K562 (cell line): Measurements from ENCODE around the gene BAIAP2. TPM values are rescaled to one million over a fixed set of nuclear protein-coding genes. Genes with fewer than 3 reads are reported as not detected.
A peak's percentile ranks its signal among the peaks of the same experiment; 100 is the strongest.

ENCODE experiments used
- BRF1 ChIP-seq: IDR thresholded peaks from 3 replicates; pipeline ENCODE4 v1.6.1; 2011; ENCODE audit warnings: borderline replicate concordance, mild to moderate bottlenecking; ENCODE audit not compliant: insufficient read length; ENCODE audit errors: extremely low read depth
- ETV5 ChIP-seq: sonication (generic); formaldehyde crosslinking; IDR thresholded peaks from 2 replicates; pipeline ENCODE4 v1.4.0; 2020; ENCODE audit warnings: low read depth, mild to moderate bottlenecking, missing genetic modification reagents
- FOXA1 ChIP-seq: fragments of 450-650 bp; IDR thresholded peaks from 2 replicates; pipeline ENCODE4 v1.6.1; 2016; ENCODE audit warnings: mild to moderate bottlenecking, borderline replicate concordance
- FOXK1 ChIP-seq: sonication (generic); formaldehyde crosslinking; IDR thresholded peaks from 2 replicates; pipeline ENCODE4 v1.8.0; 2022; ENCODE audit warnings: missing genetic modification reagents, mild to moderate bottlenecking, borderline replicate concordance
- HES1 ChIP-seq: fragments of 450-650 bp; IDR thresholded peaks from 2 replicates; pipeline ENCODE4 v1.6.1; 2016; ENCODE audit warnings: low read depth, mild to moderate bottlenecking, moderate library complexity
- HEY1 ChIP-seq: fragments of 250-450 bp; sonication (Bioruptor Pico); IDR thresholded peaks from 2 replicates; pipeline ENCODE4 v1.5.0; 2020; ENCODE audit warnings: mild to moderate bottlenecking, moderate library complexity, borderline replicate concordance
- KDM4B ChIP-seq, 2 experiments: fragments of 450-650 bp in 1 of 2; sonication (generic) in 1 of 2; IDR thresholded peaks; 2 replicates each; pipeline ENCODE4 v1.6.1; 2016 to 2017; ENCODE audit warnings: borderline replicate concordance in 2 of 2, antibody characterized with exemption in 1 of 2, low read depth in 1 of 2, mild to moderate bottlenecking in 1 of 2
- MLLT1 ChIP-seq, 2 experiments: fragments of 450-650 bp; IDR thresholded peaks; 2 replicates each; pipeline ENCODE4 v1.6.1; 2016
- MYBL2 ChIP-seq, 2 experiments: fragments of 450-650 bp in 1 of 2; sonication (generic) in 1 of 2; formaldehyde crosslinking in 1 of 2; IDR thresholded peaks; 2 replicates each; pipeline versions ENCODE4 v1.6.1 to v1.8.1; 2017 to 2022; ENCODE audit warnings: borderline replicate concordance in 1 of 2, inconsistent platforms in 1 of 2, low read depth in 1 of 2, mild to moderate bottlenecking in 1 of 2, missing genetic modification reagents in 1 of 2, moderate library complexity in 1 of 2
- NR1H2 ChIP-seq: sonication (generic); formaldehyde crosslinking; IDR thresholded peaks from 2 replicates; pipeline ENCODE4 v1.4.0; 2020; ENCODE audit warnings: mild to moderate bottlenecking, missing genetic modification reagents
- PTTG1 ChIP-seq: fragments of 450-650 bp; IDR thresholded peaks from 2 replicates; pipeline ENCODE4 v1.6.1; 2016; ENCODE audit warnings: low read depth, mild to moderate bottlenecking, missing genetic modification characterization, missing compliant biosample characterization
- RAD51 ChIP-seq: fragments of 450-650 bp; IDR thresholded peaks from 2 replicates; pipeline ENCODE4 v1.7.1; 2016; ENCODE audit warnings: low read depth, mild to moderate bottlenecking, borderline replicate concordance
- RFX7 ChIP-seq: fragments of 250-450 bp; sonication (Bioruptor Pico); IDR thresholded peaks from 2 replicates; pipeline ENCODE4 v1.5.1; 2021; ENCODE audit warnings: mild to moderate bottlenecking
- SIN3B ChIP-seq: fragments of 450-650 bp; IDR thresholded peaks from 2 replicates; pipeline ENCODE4 v1.6.1; 2017; ENCODE audit warnings: low read depth, mild to moderate bottlenecking, moderate library complexity
- TCF15 ChIP-seq: fragments of 250-450 bp; sonication (Bioruptor Pico); IDR thresholded peaks from 2 replicates; pipeline ENCODE4 v1.8.0; 2022; ENCODE audit warnings: moderate library complexity, mild to moderate bottlenecking, inconsistent platforms
- TSC22D4 ChIP-seq: fragments of 450-650 bp; IDR thresholded peaks from 2 replicates; pipeline ENCODE4 v1.6.1; 2016; ENCODE audit warnings: missing genetic modification characterization, missing biosample characterization, control low read depth
- ZBTB11 ChIP-seq, 3 experiments: fragments of 200-800 bp in 1 of 3; fragments of 250-450 bp in 1 of 3; fragments of 450-650 bp in 1 of 3; sonication (Bioruptor Pico) in 1 of 3; sonication (Bioruptor generic) in 1 of 3; formaldehyde crosslinking in 1 of 3; IDR thresholded peaks; 2 replicates each; pipeline versions ENCODE4 v1.6.1 to v1.8.0; 2016 to 2022; ENCODE audit warnings: mild to moderate bottlenecking in 2 of 3, missing genetic modification characterization in 2 of 3, missing compliant biosample characterization in 1 of 3, moderate library complexity in 1 of 3
- ZC3H11A ChIP-seq: IDR thresholded peaks from 2 replicates; pipeline ENCODE4 v1.6.1; 2012; ENCODE audit warnings: low read depth, low read length, improper control_type of control experiment
- ZNF263 ChIP-seq: sonication (generic); formaldehyde crosslinking; IDR thresholded peaks from 2 replicates; pipeline ENCODE4 v1.8.0; 2022; ENCODE audit warnings: mild to moderate bottlenecking, missing genetic modification reagents, borderline replicate concordance
- ZNF41 ChIP-seq: fragments of 250-450 bp; sonication (Bioruptor Pico); conservative IDR thresholded peaks from 2 replicates; pipeline ENCODE4 v1.4.0; 2020; ENCODE audit warnings: mild to moderate bottlenecking
- ZNF764 ChIP-seq: fragments of 250-450 bp; sonication (Bioruptor Pico); IDR thresholded peaks from 2 replicates; pipeline ENCODE4 v1.4.0; 2020; ENCODE audit warnings: low read depth, mild to moderate bottlenecking, moderate library complexity
- polyA plus RNA-seq, 8 experiments: library from polyadenylated mRNA; depleted of rRNA in 4 of 8; stranded (reverse) in 5 of 8; unstranded in 3 of 8; fragments of >200 nt; fragmentation: Nextera tagmentation in 2 of 8; fragmentation: Illumina TruSeq in 1 of 8; extraction: Ambion mirVana in 2 of 8; extraction: Trizol in 1 of 8; gene quantifications; 2 replicates each; pipeline versions ENCODE4 v1.2.1 to v1.2.3, GENCODE V29; 2011 to 2014; ENCODE audit warnings: inconsistent platforms in 1 of 8, missing spikeins in 1 of 8
- total RNA-seq, 7 experiments: library from RNA; depleted of rRNA in 6 of 7; stranded (reverse); fragments of >200 nt in 6 of 7; fragmentation: Illumina TruSeq in 2 of 7; extraction: Trizol in 2 of 7; gene quantifications; 2 replicates each; pipeline versions ENCODE4 v1.2.1 to v1.2.3, GENCODE V29; 2011 to 2021; ENCODE audit warnings: low replicate concordance in 1 of 7

The BAIAP2 gene
- total and polyA plus RNA-seq, 9 of the 15 experiments (the other 6 are each of a cell fraction or from before 2014, with no cell fraction given) = 2.3 to 51.6 (median 18.4) TPM

- TF ChIP-seq SIN3B (no peak), HES1 (no peak), FOXK1 (CRISPR knock-in tag) (no peak), KDM4B (IDR thresholded peaks at IDR 0.05; ENCODE audit: borderline replicate concordance in 2 of 2, low read depth in 1 of 2) (no peak), RAD51 (no peak; the same call in 1 of the 2 replicates), RFX7 (CRISPR knock-in tag) (no peak), MLLT1 (IDR thresholded peaks at IDR 0.05) (no peak), ETV5 (CRISPR knock-in tag) (peak; percentile 95), ZNF263 (CRISPR knock-in tag) (peak; percentile 42; the same call in 1 of the 2 replicates), TSC22D4 (tag) (no peak), NR1H2 (no peak), BRF1 (no peak), PTTG1 (tag) (no peak), ZNF41 (CRISPR knock-in tag) (no peak), TCF15 (no peak), HEY1 (no peak), ZBTB11 (CRISPR knock-in tag; IDR thresholded peaks at IDR 0.05) (peak in 1 of 3 experiments; percentile 71; a peak in 2 of 6 replicates), FOXA1 (no peak), ZC3H11A (no peak), ZNF764 (CRISPR knock-in tag) (no peak), MYBL2 (IDR thresholded peaks at IDR 0.05; ENCODE audit: low read depth) (no peak), MYBL2 (CRISPR knock-in tag; IDR thresholded peaks at IDR 0.05; ENCODE audit: borderline replicate concordance) (no peak)
Observed at GRCh38 chr17:81018044-81018802, 16.7 kb upstream of the BAIAP2 start (continued).
